HFF-Myc (cell line): Measurements from ENCODE around the gene BNC2.

ENCODE experiments used
- DNase-seq: peaks from one replicate; pipeline ENCODE4 v3.0.0-alpha.2; 2011; ENCODE audit warnings: low read depth; ENCODE audit errors: extremely low read depth
- H3K4me3 ChIP-seq: replicated peaks from 2 replicates; pipeline ENCODE4 v1.5.1; 2011; ENCODE audit warnings: low read depth, mild to moderate bottlenecking, control low read depth, low read length
- TF ChIP-seq, protein P1 (sequence below): IDR thresholded peaks from 2 replicates; pipeline ENCODE4 v1.5.1; 2012; ENCODE audit warnings: mild to moderate bottlenecking, low read depth, low read length, control low read depth; ENCODE audit errors: missing control alignments

The BNC2 gene

DNA sequence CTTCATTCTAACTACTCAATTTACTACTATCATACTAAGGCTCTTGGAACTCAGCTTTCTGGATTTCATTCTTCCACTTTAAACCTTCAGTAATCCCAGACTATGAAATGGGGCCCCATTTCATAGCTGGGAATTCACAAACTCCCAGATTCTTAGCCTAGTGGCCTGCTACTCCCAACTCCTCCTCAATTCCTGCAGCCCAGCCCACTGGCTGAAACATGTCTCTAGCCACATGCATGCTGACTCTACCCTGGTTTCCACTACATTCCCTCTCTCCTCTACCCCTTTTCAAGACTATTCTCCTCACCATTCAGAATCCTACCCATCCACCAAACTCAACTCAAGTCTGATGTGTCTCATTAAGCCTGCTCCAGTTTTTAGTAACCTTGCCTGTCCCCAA lies 370.6 kb downstream of the BNC2 start:
- DNase-seq: no peak
- TF ChIP-seq, protein P1, sequence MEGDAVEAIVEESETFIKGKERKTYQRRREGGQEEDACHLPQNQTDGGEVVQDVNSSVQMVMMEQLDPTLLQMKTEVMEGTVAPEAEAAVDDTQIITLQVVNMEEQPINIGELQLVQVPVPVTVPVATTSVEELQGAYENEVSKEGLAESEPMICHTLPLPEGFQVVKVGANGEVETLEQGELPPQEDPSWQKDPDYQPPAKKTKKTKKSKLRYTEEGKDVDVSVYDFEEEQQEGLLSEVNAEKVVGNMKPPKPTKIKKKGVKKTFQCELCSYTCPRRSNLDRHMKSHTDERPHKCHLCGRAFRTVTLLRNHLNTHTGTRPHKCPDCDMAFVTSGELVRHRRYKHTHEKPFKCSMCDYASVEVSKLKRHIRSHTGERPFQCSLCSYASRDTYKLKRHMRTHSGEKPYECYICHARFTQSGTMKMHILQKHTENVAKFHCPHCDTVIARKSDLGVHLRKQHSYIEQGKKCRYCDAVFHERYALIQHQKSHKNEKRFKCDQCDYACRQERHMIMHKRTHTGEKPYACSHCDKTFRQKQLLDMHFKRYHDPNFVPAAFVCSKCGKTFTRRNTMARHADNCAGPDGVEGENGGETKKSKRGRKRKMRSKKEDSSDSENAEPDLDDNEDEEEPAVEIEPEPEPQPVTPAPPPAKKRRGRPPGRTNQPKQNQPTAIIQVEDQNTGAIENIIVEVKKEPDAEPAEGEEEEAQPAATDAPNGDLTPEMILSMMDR: no peak

DNA sequence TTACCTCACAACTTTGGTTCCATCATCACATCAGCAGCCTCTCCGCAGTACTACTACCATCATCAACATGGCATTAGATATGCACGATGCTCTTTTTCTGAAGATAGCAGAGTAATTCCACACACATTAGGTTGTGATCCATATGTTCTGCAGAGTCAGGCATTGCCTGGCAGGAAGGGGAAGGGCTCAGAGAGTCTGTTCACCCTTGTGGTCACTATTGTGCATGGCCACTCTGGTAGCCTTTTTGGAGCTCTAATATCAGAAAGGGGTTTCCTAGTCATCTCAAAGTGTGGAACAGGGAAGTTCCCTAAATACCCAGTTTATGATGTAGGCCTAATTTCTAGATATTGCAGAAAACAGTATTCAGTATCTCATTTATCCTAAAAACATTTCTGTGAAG lies 373.6 kb downstream of the BNC2 start:
- no peak for DNase-seq
- TF ChIP-seq, protein P1: no peak
- no peak overlapping the region for H3K4me3 ChIP-seq

More for the DNA sequence above, 370.6 kb downstream of the BNC2 start:
- no peak overlapping the region for H3K4me3 ChIP-seq

DNA sequence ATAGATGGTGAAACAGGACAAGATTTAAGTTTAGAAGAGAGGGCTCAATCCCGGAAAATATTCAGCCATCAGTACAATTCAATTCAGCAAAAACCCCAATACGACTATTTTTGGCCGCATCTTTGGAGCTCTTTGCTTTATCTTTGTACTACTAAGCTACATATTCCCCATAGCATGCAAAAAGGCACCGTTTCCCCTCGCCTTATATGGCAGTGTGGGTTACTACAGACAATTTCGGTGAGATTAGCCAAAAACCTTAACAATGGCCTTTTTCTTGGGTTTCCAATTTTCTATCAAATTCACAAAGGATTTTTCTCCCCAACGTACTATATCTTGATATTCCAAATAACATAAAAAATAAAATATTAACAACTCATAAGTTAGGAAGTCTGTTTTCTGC lies 382.6 kb downstream of the BNC2 start:
- H3K4me3 ChIP-seq: no peak overlapping the region
- TF ChIP-seq, protein P1: no peak
- no peak for DNase-seq

DNA sequence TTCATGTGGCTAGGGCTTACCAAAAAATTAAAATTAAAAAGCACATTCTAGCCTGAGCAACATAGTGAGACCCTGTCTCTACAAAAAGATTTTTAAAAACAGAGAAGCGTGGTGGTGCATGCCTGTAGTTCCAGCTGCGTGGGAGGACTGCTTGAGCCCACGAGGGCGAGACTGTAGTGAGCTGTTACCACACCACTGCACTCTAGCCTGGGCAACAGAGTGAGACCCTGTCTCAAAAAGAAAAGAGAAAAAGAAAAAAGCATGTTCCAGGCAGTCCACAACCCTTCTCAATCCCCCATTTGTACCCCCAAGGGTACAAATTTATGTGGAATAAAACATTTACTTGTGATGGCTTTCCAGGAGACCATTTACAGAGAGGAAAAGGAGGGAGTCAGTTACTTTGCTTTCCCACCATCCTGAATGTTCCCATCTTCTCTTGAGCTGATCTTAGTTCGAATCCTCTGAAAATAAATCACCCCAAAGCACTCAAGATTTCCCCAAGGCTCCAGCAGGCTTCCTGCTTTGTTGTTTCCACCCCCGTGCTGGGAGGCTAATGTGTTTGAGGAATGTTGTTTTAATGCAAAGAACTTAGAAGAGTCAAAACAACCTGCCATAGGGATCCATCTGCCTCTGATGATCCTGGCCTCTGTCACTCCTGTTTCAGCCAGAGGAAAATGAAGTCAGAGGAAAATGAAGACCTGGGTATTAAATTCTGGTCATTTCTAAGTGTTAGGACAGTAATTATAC lies 384.7 kb downstream of the BNC2 start:
- no peak for DNase-seq
- TF ChIP-seq, protein P1: no peak
- H3K4me3 ChIP-seq: no peak overlapping the region

DNA sequence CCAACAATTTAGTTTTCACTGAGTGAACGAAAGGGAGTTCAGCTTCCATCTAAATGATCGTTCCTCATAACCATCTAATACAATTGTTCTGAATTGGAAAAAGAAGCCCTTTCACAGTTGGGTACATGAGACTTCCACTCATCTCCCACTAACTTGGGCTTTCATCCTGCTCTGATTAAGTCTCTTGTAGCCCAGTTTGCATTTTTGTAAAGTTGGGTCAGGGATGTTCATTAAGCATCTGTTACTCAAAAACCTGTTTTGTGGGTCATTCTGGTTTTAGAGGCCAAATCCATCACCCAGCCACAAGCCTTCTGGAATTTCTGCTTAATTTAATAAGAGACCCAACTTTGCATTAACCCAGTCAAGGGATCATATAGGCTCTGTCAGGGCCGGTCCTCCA lies 385.3 kb downstream of the BNC2 start:
- TF ChIP-seq, protein P1: no peak
- no peak overlapping the region for H3K4me3 ChIP-seq
- DNase-seq: no peak

DNA sequence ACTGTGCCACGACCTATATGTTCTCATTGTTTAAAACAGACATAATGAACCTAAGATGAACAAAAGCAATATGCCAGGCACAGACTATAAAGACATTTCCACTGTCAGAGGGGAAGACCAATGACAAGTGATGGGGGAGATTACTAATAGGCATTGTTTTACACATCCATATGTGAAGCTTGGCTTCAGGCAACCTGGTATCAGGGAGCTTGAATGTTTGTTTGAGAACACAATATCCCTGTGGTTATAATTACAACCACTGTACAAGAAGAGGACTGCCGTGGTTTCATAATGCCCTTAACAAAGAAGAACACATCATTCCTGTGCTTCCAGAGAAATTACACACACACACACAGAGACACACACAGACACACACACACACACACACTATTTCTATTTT lies 385.7 kb downstream of the BNC2 start:
- no peak overlapping the region for H3K4me3 ChIP-seq
- TF ChIP-seq, protein P1: no peak
- no peak for DNase-seq

DNA sequence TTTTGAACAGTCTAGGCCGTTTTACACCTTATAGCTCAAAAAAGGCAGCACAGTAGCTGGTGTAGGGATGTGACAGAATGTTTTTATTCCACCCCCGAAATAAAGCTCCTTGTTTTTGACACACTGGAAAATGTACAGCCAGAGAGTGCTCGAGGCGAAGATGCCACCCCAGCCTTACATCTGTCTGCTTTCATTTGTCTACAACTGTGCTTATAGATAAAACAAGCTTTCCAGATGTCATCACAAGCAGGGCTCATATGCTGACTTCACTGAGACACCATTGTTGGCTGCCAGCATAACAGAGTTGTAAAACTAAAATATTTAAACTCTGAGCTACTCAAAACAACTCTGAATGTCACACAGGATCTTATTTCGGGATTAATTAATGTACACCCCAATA lies 386.3 kb downstream of the BNC2 start:
- no peak for DNase-seq
- TF ChIP-seq, protein P1: no peak
- H3K4me3 ChIP-seq: no peak overlapping the region
